HepG2 (cell line): ENCODE results near the gene ANAPC2. TPM values are rescaled to one million over a fixed set of nuclear protein-coding genes. Genes with fewer than 3 reads are reported as not detected.

Source experiments
- CREM ChIP-seq, 2 experiments: sonication (generic) in 1 of 2; formaldehyde crosslinking in 1 of 2; IDR thresholded peaks; 2 replicates each; pipeline versions ENCODE4 v1.4.0 to v1.6.1; 2016 to 2020; ENCODE audit warnings: antibody characterized with exemption in 1 of 2, mild to moderate bottlenecking in 1 of 2, missing genetic modification reagents in 1 of 2
- GTF2F1 ChIP-seq: fragments of 150-350 bp; IDR thresholded peaks from 2 replicates; pipeline ENCODE4 v1.6.1; 2014; ENCODE audit warnings: low read length
- MIER2 ChIP-seq: IDR thresholded peaks from 2 replicates; pipeline ENCODE4 v1.6.1; 2016; ENCODE audit warnings: missing biosample characterization, missing genetic modification reagents
- MXI1 ChIP-seq: IDR thresholded peaks from 3 replicates; pipeline ENCODE4 v1.6.1; 2012; ENCODE audit warnings: low read depth, low read length, inconsistent platforms, borderline replicate concordance
- PHF21A ChIP-seq: sonication (generic); formaldehyde crosslinking; IDR thresholded peaks from 2 replicates; pipeline ENCODE4 v1.5.0; 2020; ENCODE audit warnings: mild to moderate bottlenecking, missing genetic modification reagents
- POLR2AphosphoS2 ChIP-seq: IDR thresholded peaks from 2 replicates; pipeline ENCODE4 v1.6.1; 2011; ENCODE audit warnings: low read depth, low read length, improper control_type of control experiment
- PRPF4 ChIP-seq: fragments of 200-400 bp; formaldehyde crosslinking; IDR thresholded peaks from 2 replicates; pipeline ENCODE4 v1.6.1; 2016; ENCODE audit warnings: low read length, low read depth; ENCODE audit not compliant: poor library complexity, severe bottlenecking
- SMC3 ChIP-seq: IDR thresholded peaks from 2 replicates; pipeline ENCODE4 v1.6.1; 2011; ENCODE audit warnings: low read length, improper control_type of control experiment
- ZBTB7B ChIP-seq: sonication (generic); formaldehyde crosslinking; IDR thresholded peaks from 2 replicates; pipeline ENCODE4 v1.4.0; 2020; ENCODE audit warnings: missing genetic modification reagents
- ZFP41 ChIP-seq: sonication (generic); formaldehyde crosslinking; IDR thresholded peaks from 2 replicates; pipeline ENCODE4 v1.4.0; 2020; ENCODE audit warnings: mild to moderate bottlenecking, missing genetic modification reagents, borderline replicate concordance
- ZNF17 ChIP-seq: sonication (generic); formaldehyde crosslinking; IDR thresholded peaks from 2 replicates; pipeline ENCODE4 v1.5.0; 2020; ENCODE audit warnings: mild to moderate bottlenecking, missing genetic modification reagents
- ZNF253 ChIP-seq: sonication (generic); formaldehyde crosslinking; IDR thresholded peaks from 2 replicates; pipeline ENCODE4 v1.8.0; 2022; ENCODE audit warnings: mild to moderate bottlenecking, missing genetic modification reagents, borderline replicate concordance
- ZNF335 ChIP-seq: sonication (generic); formaldehyde crosslinking; IDR thresholded peaks from 2 replicates; pipeline ENCODE4 v1.4.0; 2020; ENCODE audit warnings: missing genetic modification reagents
- ZNF564 ChIP-seq: sonication (generic); formaldehyde crosslinking; IDR thresholded peaks from 2 replicates; pipeline ENCODE4 v1.8.1; 2023; ENCODE audit warnings: mild to moderate bottlenecking, missing genetic modification reagents
- polyA plus RNA-seq, 8 experiments: library from polyadenylated mRNA; depleted of rRNA in 3 of 8; stranded (reverse) in 7 of 8; unstranded in 1 of 8; fragments of >200 nt; fragmentation: Illumina TruSeq in 4 of 8; extraction: Trizol in 4 of 8; gene quantifications; 2 replicates each; pipeline versions ENCODE4 v1.2.1 to v1.2.3, GENCODE V29; 2011 to 2016; ENCODE audit warnings: low read depth in 4 of 8, missing spikeins in 1 of 8, mixed read lengths in 1 of 8; ENCODE audit not compliant: insufficient read depth in 1 of 8
- total RNA-seq, 5 experiments: library from RNA; depleted of rRNA; stranded (reverse); fragments of >200 nt; fragmentation: Illumina TruSeq; extraction: Trizol; gene quantifications; 2 replicates each; pipeline ENCODE4 v1.2.3, GENCODE V29; 2016; ENCODE audit warnings: low read depth in 1 of 5
- TF ChIP-seq, protein P1 (sequence below): sonication (generic); formaldehyde crosslinking; IDR thresholded peaks from 2 replicates; pipeline ENCODE4 v1.4.0; 2020; ENCODE audit warnings: missing genetic modification reagents
- TF ChIP-seq, protein P2 (sequence below): sonication (generic); formaldehyde crosslinking; IDR thresholded peaks from 2 replicates; pipeline ENCODE4 v1.5.1; 2020; ENCODE audit warnings: missing genetic modification reagents, mild to moderate bottlenecking, borderline replicate concordance
- TF ChIP-seq, protein P3 (sequence below): sonication (generic); formaldehyde crosslinking; IDR thresholded peaks from 2 replicates; pipeline ENCODE4 v1.5.0; 2020; ENCODE audit warnings: missing genetic modification reagents
- TF ChIP-seq, protein P4 (sequence below): sonication (generic); formaldehyde crosslinking; IDR thresholded peaks from 2 replicates; pipeline ENCODE4 v1.8.0; 2022; ENCODE audit warnings: low read depth, missing genetic modification reagents
- TF ChIP-seq, protein P5 (sequence below): sonication (generic); formaldehyde crosslinking; IDR thresholded peaks from 2 replicates; pipeline ENCODE4 v1.5.1; 2020; ENCODE audit warnings: mild to moderate bottlenecking, moderate library complexity, missing genetic modification reagents
- TF ChIP-seq, protein P6 (sequence below): sonication (generic); formaldehyde crosslinking; IDR thresholded peaks from 2 replicates; pipeline ENCODE4 v1.8.0; 2022; ENCODE audit warnings: mild to moderate bottlenecking, missing genetic modification reagents

The ANAPC2 gene
- total and polyA plus RNA-seq, 2 of the 13 experiments (the other 11 are each of a cell fraction or from before 2014, with no cell fraction given): 12.3 to 15.4 TPM

DNA sequence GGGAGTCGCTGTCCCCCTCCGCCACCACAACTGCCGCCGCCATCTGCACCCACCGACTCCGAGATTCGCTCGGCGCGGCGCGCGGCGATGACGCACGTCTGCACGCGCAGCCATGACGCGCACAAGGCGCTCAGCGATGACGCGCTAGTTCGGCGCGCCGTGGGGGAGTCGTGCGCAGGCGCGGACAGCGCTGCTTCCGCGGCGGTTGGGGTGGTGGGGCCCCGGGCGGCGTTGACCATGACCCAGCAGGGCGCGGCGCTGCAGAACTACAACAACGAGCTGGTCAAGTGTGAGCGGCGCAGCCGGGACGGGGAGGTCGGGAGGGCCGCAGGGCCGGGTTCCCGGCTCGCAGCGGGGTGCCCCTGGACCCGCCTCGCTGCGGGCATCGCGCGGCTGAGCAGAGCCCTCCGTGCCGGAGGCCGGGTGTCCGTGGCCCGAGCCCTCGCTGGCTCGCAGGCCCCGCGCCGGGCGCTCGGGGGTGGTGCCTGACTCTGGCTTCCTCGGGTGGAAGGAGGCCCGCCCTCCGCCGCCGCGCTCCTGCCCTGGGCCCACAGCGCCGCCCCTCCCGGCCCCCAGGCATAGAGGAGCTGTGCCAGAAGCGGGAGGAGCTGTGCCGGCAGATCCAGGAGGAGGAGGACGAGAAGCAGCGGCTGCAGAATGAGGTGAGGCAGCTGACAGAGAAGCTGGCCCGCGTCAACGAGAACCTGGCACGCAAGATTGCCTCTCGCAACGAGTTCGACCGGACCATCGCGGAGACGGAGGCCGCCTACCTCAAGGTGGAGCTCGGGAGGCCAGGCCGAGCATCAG, at the start of gene ANAPC2, which contains the start of gene SSNA1 (continued):
- TF ChIP-seq ZNF335 (CRISPR knock-in tag): 0 out of 2 replicates have a peak, but pooled peaks have one; percentile 67
- TF ChIP-seq, protein P1, sequence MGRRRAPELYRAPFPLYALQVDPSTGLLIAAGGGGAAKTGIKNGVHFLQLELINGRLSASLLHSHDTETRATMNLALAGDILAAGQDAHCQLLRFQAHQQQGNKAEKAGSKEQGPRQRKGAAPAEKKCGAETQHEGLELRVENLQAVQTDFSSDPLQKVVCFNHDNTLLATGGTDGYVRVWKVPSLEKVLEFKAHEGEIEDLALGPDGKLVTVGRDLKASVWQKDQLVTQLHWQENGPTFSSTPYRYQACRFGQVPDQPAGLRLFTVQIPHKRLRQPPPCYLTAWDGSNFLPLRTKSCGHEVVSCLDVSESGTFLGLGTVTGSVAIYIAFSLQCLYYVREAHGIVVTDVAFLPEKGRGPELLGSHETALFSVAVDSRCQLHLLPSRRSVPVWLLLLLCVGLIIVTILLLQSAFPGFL: no peak
- no peak for TF ChIP-seq ZNF17 (CRISPR knock-in tag)
- TF ChIP-seq, protein P2, sequence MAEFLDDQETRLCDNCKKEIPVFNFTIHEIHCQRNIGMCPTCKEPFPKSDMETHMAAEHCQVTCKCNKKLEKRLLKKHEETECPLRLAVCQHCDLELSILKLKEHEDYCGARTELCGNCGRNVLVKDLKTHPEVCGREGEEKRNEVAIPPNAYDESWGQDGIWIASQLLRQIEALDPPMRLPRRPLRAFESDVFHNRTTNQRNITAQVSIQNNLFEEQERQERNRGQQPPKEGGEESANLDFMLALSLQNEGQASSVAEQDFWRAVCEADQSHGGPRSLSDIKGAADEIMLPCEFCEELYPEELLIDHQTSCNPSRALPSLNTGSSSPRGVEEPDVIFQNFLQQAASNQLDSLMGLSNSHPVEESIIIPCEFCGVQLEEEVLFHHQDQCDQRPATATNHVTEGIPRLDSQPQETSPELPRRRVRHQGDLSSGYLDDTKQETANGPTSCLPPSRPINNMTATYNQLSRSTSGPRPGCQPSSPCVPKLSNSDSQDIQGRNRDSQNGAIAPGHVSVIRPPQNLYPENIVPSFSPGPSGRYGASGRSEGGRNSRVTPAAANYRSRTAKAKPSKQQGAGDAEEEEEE (CRISPR knock-in tag): no peak; the same call in 1 of the 2 replicates
- peak; percentile 71 for TF ChIP-seq MIER2 (CRISPR knock-in tag)
- no peak for TF ChIP-seq PRPF4
- no peak for TF ChIP-seq POLR2AphosphoS2
- TF ChIP-seq, protein P3, sequence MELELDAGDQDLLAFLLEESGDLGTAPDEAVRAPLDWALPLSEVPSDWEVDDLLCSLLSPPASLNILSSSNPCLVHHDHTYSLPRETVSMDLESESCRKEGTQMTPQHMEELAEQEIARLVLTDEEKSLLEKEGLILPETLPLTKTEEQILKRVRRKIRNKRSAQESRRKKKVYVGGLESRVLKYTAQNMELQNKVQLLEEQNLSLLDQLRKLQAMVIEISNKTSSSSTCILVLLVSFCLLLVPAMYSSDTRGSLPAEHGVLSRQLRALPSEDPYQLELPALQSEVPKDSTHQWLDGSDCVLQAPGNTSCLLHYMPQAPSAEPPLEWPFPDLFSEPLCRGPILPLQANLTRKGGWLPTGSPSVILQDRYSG (CRISPR knock-in tag): 0 out of 2 replicates have a peak, but pooled peaks have one; percentile 18
- TF ChIP-seq ZNF564 (CRISPR knock-in tag): no peak
- TF ChIP-seq SMC3: peak; percentile 30; the same call in 1 of the 2 replicates
- TF ChIP-seq ZBTB7B (CRISPR knock-in tag): peak; percentile 46; the same call in 1 of the 2 replicates
- peak; percentile 97 for TF ChIP-seq MXI1
- peak; percentile 88; the same call in 1 of the 2 replicates for TF ChIP-seq ZFP41 (CRISPR knock-in tag)
- TF ChIP-seq, protein P4, sequence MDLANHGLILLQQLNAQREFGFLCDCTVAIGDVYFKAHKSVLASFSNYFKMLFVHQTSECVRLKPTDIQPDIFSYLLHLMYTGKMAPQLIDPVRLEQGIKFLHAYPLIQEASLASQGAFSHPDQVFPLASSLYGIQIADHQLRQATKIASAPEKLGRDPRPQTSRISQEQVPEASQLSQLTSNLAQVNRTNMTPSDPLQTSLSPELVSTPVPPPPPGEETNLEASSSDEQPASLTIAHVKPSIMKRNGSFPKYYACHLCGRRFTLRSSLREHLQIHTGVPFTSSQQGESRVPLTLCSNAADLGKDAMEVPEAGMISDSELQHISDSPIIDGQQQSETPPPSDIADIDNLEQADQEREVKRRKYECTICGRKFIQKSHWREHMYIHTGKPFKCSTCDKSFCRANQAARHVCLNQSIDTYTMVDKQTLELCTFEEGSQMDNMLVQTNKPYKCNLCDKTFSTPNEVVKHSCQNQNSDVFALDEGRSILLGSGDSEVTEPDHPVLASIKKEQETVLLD (CRISPR knock-in tag): peak; percentile 92; the same call in 1 of the 2 replicates
- TF ChIP-seq ZNF253 (CRISPR knock-in tag): no peak
- TF ChIP-seq PHF21A (CRISPR knock-in tag): peak; percentile 53
- TF ChIP-seq, protein P5, sequence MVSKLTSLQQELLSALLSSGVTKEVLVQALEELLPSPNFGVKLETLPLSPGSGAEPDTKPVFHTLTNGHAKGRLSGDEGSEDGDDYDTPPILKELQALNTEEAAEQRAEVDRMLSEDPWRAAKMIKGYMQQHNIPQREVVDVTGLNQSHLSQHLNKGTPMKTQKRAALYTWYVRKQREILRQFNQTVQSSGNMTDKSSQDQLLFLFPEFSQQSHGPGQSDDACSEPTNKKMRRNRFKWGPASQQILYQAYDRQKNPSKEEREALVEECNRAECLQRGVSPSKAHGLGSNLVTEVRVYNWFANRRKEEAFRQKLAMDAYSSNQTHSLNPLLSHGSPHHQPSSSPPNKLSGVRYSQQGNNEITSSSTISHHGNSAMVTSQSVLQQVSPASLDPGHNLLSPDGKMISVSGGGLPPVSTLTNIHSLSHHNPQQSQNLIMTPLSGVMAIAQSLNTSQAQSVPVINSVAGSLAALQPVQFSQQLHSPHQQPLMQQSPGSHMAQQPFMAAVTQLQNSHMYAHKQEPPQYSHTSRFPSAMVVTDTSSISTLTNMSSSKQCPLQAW (CRISPR knock-in tag): peak; percentile 79
- peak; percentile 98 for TF ChIP-seq CREM (IDR thresholded peaks at IDR 0.05)
- TF ChIP-seq CREM (CRISPR knock-in tag; IDR thresholded peaks at IDR 0.05): peak; percentile 100
- 0 out of 2 replicates have a peak, but pooled peaks have one; percentile 56 for TF ChIP-seq GTF2F1
- TF ChIP-seq, protein P6, sequence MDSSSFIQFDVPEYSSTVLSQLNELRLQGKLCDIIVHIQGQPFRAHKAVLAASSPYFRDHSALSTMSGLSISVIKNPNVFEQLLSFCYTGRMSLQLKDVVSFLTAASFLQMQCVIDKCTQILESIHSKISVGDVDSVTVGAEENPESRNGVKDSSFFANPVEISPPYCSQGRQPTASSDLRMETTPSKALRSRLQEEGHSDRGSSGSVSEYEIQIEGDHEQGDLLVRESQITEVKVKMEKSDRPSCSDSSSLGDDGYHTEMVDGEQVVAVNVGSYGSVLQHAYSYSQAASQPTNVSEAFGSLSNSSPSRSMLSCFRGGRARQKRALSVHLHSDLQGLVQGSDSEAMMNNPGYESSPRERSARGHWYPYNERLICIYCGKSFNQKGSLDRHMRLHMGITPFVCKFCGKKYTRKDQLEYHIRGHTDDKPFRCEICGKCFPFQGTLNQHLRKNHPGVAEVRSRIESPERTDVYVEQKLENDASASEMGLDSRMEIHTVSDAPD (CRISPR knock-in tag): peak; percentile 16; the same call in 1 of the 2 replicates
